NCI-H1048 (cell line): ENCODE measurements around the gene PGLYRP1.

Source experiments
- DNase-seq: peaks from one replicate; lab custom pipeline; 2025; lab: John Stamatoyannopoulos, UW

PGLYRP1 gene, protein sequence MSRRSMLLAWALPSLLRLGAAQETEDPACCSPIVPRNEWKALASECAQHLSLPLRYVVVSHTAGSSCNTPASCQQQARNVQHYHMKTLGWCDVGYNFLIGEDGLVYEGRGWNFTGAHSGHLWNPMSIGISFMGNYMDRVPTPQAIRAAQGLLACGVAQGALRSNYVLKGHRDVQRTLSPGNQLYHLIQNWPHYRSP

DNA sequence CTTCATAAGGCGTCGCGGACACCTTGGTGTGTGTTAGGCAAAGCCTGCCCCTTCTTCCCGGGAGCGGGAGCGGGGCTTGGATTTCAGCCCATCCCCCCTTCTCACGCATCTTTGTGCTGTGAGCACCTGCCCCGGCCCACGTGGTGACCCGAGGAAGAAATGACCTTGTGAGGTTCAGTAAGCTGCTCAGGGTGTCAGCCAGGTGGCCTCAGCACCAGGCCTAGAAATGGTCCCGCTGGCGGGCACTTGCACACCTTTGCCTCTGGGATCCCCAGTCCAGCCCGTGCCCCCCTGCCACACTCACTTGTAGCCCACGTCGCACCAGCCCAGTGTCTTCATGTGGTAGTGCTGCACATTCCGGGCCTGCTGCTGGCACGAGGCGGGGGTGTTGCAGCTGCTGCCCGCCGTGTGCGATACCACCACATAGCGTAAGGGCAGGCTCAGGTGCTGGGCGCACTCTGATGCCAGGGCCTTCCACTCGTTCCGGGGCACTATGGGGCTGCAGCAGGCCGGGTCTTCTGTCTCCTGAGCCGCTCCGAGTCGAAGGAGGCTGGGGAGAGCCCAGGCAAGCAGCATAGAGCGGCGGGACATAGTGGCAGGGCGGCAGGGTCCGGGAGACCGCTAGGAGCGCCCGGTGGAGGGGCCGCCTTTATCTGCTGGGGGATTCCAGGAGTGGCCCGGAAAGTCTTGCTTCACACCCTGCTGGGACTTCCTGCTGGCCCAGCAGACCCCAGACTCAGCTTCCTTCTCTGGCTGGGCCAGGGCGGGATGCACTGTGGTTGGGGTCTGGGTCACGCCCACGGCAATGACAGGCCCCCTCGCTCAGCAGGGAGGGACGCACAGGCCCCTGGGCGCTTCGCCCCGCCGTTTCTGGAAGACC, at the start of gene PGLYRP1:
Gene PGLYRP1 (minus strand): TSS at position 623 of the 880 bp plus-strand sequence. CDS start 32 bp downstream, at position 591.
- no peak for DNase-seq

- no peak for DNase-seq
These were observed 47.0 kb upstream of the PGLYRP1 start for GRCh38 chr19:46069806-46070341.

DNA sequence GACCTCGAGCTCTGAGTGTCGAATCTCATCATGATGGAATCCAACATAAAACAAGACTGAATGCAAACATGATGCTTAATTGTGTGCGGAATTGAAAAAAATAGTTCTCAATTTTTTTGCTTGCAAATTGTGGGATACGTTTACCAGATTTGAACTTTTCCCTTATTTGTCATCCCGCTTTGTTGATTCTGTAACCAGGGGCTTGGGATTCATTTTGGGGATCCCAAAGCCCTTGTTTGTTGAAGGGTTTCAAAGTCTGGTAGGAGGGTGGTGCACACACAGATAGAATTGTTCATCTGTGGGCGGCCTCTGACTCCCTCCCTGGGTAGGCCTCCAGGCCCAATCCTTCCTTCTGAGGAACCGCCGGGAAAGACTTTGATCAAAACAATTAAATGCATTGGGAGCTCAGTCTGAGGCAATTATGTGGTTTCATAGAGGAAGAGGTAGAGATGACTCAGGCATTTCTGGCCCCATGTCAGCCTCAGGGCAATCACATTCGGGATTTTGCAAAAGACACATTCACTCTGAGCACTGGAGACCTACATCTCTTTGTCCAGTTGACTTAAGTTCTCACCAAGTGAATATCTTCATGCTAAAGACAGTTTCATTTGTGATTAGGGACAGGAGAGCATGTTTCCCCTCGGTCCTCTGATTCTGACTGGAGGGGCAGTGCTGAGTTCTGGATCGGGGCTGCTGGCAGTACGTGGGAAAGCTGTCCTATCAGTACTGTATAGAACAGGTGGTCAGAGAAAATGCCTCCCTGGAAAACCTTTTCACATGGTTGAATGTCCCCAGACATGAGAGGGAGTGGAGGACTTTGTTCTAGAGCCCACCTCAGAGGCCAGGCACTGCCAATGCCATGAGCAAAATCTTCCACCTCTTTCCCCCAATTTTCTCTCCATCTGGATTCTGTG, 45.7 kb upstream of the PGLYRP1 start:
- no peak for DNase-seq

DNA sequence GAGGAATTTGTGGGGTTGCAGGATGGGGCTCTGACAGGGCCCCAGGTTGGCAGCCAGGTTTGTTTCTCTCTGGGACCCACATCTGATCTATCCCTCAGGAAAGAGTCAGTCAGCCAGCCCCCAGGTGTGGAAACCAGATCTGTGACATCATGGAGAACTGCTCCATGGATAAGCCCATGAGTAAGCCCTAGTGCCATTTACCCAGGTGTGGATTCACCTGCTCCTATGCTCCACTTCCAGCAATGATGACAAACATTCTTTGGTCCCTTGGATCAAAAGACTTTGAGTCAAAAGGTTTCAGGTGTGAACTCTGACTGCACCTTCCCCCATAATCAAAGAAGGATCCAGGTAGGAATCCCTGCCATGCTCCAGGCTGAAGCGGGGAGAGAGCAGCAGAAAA, 44.8 kb upstream of the PGLYRP1 start:
- no peak for DNase-seq

GRCh38 chr19:46066471-46066870, 43.6 kb upstream of the PGLYRP1 start:
- DNase-seq: no peak

DNA sequence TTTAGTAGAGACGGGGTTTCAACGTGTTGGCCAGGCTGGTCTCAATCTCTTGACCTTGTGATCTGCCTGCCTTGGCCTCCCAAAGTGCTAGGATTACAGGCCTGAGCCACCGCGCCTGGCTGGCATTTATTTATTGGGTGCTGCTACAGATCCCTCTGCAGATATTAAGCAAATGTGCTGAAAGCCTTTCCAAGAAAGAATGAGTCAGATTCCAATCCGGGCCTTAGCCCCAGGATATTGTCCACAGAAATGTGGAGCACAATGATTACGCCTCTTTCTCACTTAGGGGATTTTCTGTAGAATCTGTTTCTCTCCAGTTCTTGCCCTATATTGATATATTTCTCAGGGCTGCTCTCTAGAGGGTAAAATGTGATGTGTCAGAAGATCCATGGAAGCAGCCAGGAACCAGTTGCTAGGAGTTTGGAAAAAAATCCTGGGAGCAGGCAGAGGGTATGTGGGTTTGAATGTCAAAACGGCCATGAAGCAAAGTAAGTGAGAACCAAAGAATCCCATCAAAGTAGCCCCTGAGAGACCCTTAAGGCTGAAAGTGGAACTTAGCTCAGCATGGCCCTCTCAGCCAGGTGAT, 42.7 kb upstream of the PGLYRP1 start:
- no peak for DNase-seq

DNA sequence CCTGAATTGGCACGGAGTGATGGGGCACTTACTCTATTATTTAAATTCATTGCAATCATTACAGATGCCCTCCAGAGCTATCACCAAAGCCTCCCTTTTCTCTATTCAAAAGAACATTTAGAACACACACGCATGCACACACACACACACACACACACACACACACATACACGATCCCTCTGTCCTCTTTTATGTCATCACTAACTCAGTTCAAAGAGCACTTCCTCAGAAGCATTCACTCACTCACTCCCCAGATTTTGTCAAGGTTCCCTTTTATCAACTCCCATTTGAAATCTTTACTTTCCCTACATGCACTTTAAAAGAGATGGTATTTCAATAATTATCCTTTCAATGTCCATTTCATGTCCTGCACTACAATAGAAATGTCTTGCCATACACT, 40.3 kb upstream of the PGLYRP1 start:
- DNase-seq: no peak

GRCh38 chr19:46060012-46060411, 37.2 kb upstream of the PGLYRP1 start:
- DNase-seq: no peak

- DNase-seq: no peak
These were observed 35.9 kb upstream of the PGLYRP1 start for GRCh38 chr19:46058778-46059177.

DNA sequence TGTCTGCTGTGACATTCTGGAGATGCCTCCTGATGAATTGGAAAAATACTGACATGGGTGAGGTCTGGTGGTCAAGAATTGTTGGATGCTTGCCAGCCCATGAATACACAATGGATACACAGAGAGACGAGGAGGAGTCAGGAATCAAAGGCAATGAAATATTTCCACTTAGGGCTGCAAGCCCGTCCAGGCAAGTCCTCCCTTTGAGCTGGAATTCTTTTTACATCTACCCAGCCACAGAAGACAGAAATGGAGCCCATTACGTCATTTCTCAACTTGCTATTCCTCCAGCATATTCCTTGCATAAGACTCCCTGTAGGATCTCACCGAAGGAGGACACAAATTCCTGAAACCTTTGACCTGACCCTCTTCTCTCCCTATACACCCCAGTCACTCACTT, 33.7 kb upstream of the PGLYRP1 start:
- DNase-seq: no peak

DNA sequence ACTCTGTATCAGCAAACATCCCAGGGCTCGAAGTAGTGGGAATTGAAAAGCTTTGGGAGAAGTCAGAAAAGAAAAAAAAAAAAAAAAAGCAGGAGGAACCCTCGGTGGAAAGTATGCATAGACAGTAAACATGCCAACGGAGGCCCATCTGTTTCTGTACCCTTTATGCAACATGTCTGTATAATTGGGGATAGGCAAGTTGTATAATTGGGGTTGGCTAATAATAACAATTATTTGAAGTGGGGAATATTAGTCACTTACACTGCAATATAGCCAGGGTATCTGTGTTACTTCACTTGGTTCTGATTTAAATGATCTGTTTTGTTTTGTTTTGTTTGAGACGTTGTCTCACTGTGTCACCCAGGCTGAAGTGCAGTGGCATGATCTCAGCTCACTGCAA, 30.0 kb upstream of the PGLYRP1 start:
- no peak for DNase-seq

- no peak for DNase-seq
These were observed 26.7 kb upstream of the PGLYRP1 start for GRCh38 chr19:46049597-46049996.

DNA sequence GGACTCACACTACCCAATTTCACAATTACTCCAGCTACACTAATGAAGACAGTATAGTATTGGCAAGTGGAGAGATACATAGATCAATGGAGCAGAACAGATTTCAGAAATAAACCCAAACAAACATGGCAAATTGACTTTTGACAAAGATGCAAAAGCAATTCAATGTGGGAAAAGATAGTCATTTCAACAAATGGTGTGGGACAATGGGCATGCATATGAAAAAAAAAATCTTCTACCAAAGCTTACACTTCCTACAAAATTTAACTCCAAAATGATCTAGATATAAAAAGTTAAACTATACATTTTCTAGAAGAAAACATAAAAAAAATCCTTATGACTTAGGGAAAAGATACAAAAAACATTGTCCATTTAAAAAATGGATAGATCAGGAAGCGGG, 20.7 kb upstream of the PGLYRP1 start:
- DNase-seq: no peak

GRCh38 chr19:46042252-46042883, 19.5 kb upstream of the PGLYRP1 start:
- no peak for DNase-seq

DNA sequence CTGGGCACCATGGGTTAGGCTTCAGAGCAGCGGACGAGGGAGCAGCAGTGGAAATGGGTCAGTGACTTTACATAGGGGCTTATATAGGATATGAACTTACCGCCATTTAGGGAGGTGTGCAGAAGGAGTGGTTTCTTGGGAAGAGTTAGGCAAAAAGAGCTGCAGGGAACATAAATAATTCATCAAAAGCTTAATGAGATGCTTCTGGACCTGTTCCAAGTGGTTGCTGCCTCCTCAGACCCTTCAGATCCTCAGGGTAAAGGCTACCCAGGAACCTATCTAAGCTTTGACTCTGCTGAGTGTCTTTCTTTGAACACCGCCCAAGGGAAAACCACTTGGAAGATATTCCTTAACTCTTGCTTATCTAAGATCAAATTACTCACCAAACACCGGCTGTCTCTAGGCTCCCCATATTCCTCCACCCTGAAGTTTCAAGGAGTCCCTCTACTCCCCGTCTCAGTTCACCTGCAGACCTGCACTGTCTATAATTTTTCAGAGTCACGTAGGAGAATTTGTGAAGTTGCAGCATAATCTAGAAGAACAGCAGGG, 18.2 kb upstream of the PGLYRP1 start, which contains the start of gene IGFL4:
Gene IGFL4 (minus strand): TSS at position 51 of the 549 bp plus-strand sequence. CDS start 40 bp downstream, at position 11.
- DNase-seq: no peak

GRCh38 chr19:46040125-46040524, 17.3 kb upstream of the PGLYRP1 start:
- DNase-seq: no peak

GRCh38 chr19:46036744-46037128, 13.9 kb upstream of the PGLYRP1 start:
- no peak for DNase-seq

- DNase-seq: no peak
These were observed 13.3 kb upstream of the PGLYRP1 start for GRCh38 chr19:46035986-46036743.

- no peak for DNase-seq
These were observed 12.7 kb upstream of the PGLYRP1 start for GRCh38 chr19:46035546-46035945.

DNA sequence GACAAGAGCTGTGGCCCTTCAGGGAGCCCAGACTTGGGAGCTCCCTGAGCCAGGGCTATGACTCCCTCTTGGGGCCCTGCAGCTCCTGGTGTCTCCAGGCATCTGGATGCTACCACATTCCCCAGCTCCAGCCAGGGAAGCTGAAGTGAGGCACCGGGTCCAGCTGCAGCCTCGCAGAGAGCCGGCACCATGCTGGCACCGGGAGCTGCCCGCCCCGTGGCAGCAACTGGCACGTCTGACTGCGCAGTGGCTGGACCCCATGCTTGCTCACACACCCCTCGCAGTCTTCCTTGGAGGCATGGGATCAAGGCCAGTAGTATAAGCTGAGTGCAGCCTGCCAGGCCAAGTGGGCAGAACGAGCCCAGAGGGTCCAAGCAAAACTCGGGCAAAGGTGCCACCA, 10.5 kb upstream of the PGLYRP1 start:
- no peak for DNase-seq
